PFSK-1 (cell line): Measurements from ENCODE around the gene UBE2H.

Source experiments
- FOXP2 ChIP-seq: optimal IDR thresholded peaks from 2 replicates; pipeline ENCODE3; 2011; ENCODE audit warnings: borderline replicate concordance, control low read depth, inconsistent platforms; ENCODE audit not compliant: insufficient read depth; ENCODE audit errors: extremely low read length, extremely low read depth
- REST ChIP-seq, 2 experiments: IDR thresholded peaks; 2 replicates each; pipeline versions ENCODE4 v1.6.1 to v1.8.0; 2011 to 2012; ENCODE audit warnings: low read depth in 2 of 2, low read length in 2 of 2, control low read depth in 1 of 2, inconsistent platforms in 1 of 2, mild to moderate bottlenecking in 1 of 2, moderate library complexity in 1 of 2; ENCODE audit not compliant: insufficient read depth in 1 of 2
- SIN3A ChIP-seq: IDR thresholded peaks from 2 replicates; pipeline ENCODE4 v1.6.1; 2012; ENCODE audit warnings: mild to moderate bottlenecking, low read length, moderate library complexity, borderline replicate concordance; ENCODE audit not compliant: insufficient read depth

- no peak for TF ChIP-seq SIN3A
- TF ChIP-seq FOXP2, result no peak
- TF ChIP-seq REST (IDR thresholded peaks at IDR 0.05; ENCODE audit: insufficient read depth in 1 of 2, low read depth in 2 of 2, low read length in 2 of 2), result no peak
Measured at GRCh38 chr7:129998446-129998845, 45.7 kb upstream of the UBE2H start.
